RWPE1 (cell line): ENCODE data around the gene ANK2.

ENCODE experiments used
- CTCF ChIA-PET: fragments of 350-600 bp; sonication (Branson Sonifier 250); formaldehyde crosslinking; extraction: SDS; loops from one replicate; lab custom pipeline; 2021; lab: Yijun Ruan, JAX
- POLR2A ChIA-PET: fragments of 400-600 bp; formaldehyde crosslinking; extraction: SDS; loops from one replicate; lab custom pipeline; 2020; ENCODE audit warnings: antibody characterized with exemption; ENCODE audit not compliant: low non-redundant PET; lab: Yijun Ruan, JAX
- DNase-seq: peaks from one replicate; pipeline ENCODE4 v3.0.0; 2012; ENCODE audit warnings: low spot score
- H3K27ac ChIP-seq: fragments of 450-650 bp; 2 replicates; pipeline ENCODE4 v1.5.1; 2017
- TF ChIP-seq, protein P1 (sequence below): fragments of 450-650 bp; conservative IDR thresholded peaks from 2 replicates; pipeline ENCODE4 v1.5.1; 2017; ENCODE audit warnings: low read depth, mild to moderate bottlenecking

The ANK2 gene

DNA sequence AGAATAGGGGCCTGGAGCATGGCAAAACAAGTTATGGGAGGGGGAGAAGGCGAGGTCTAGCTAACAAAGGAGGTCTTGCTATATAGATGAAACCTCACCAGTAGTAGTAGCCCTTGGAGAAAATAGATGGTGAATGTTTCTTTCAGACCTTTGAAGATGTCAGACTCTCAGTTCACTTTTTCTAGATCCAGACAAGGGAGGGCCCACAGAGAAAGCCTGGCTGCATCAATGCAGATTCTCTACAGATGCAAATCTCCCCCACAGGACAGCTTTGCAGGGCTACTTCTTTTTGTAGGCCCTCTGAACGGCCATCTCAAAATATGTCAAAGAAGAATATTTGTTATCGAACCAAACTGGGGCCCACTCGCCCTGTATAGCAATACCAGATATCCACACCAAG, 159.7 kb downstream of the ANK2 start:
- no peak overlapping the region for H3K27ac ChIP-seq
- DNase-seq, result no peak
- CTCF ChIA-PET, result no interaction called here
- TF ChIP-seq, protein P1, sequence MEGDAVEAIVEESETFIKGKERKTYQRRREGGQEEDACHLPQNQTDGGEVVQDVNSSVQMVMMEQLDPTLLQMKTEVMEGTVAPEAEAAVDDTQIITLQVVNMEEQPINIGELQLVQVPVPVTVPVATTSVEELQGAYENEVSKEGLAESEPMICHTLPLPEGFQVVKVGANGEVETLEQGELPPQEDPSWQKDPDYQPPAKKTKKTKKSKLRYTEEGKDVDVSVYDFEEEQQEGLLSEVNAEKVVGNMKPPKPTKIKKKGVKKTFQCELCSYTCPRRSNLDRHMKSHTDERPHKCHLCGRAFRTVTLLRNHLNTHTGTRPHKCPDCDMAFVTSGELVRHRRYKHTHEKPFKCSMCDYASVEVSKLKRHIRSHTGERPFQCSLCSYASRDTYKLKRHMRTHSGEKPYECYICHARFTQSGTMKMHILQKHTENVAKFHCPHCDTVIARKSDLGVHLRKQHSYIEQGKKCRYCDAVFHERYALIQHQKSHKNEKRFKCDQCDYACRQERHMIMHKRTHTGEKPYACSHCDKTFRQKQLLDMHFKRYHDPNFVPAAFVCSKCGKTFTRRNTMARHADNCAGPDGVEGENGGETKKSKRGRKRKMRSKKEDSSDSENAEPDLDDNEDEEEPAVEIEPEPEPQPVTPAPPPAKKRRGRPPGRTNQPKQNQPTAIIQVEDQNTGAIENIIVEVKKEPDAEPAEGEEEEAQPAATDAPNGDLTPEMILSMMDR, result no peak
- POLR2A ChIA-PET, result no interaction called here

DNA sequence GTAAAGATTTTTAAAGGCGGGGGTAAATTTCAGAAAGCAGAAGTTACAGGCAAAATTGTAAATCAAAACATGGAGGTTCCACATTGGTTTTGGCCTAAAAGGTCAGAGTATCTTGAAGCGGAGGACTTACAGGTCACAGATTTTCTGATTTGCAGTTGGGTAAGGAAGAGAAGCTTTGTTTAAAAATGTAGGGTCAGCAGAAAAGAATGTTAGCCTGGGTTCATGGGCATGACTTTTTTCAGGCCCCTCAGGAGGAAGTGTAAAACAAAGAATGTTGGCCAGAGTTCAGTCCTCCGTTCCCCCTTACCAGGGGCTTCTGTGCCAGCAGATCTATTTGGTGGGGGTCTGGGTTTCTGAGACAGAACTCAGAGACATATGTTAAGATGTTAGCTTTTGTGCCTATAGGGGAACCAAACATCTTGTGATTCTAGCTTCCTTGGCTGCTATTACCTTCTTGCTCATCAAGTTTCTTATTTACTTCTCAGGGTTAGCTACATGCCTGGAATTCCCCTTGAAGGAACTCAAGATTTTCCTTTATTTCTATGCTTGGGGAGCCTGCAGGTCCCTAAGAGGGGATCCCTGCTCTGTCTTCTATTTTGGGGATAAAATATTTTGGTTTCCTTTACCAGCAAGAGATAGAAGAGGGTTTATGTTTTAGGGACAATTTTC, 160.3 kb downstream of the ANK2 start:
- POLR2A ChIA-PET, result no interaction called here
- DNase-seq, result no peak
- H3K27ac ChIP-seq, result no peak overlapping the region
- CTCF ChIA-PET, result no interaction called here
- TF ChIP-seq, protein P1, result no peak

DNA sequence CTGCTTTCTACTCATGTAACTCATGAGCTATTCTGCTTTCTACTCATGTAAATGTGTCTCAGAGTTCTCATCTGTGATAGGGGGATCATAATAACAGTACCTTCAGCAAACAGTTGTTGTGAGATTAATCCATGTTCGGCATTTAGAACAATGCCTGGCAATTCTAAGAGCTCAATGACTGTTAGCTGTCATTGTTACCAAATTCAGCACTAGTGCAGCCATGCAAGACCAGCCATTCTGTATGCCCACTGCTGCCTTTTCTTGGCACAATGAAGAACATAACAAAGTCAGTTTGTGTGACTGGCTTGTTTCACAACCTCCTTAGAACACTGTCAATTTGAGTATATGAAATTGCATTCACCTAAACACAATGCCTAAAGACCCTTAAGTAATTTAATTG, 163.2 kb downstream of the ANK2 start:
- H3K27ac ChIP-seq, result no peak overlapping the region
- TF ChIP-seq, protein P1, result no peak
- ChIA-PET POLR2A (no interaction called here), CTCF (no interaction called here)
- DNase-seq, result no peak

DNA sequence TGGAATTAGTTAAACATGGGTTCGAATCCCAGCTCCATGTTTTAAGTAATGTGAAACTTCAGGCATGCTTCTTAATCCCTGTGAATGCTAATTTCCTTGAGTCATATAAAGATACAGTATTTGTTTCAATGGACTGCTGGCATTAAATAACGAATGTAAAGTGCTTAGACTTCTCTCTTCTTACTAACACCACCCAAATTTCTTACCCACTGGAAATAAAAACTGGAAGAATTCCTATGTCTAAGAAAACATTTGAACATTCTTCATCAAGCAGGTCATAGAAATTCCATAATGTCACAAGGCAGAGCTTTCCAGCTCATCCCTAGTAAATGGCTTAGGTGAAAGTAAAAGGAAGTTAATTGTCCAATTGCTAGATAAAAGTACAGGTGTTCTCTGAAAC, 172.5 kb downstream of the ANK2 start:
- ChIA-PET POLR2A (interaction anchor here (0.7 kb wide), 1 partner anchor 1807 kb away, joined by 3 read pairs; no protein-coding TSS in a partner anchor), CTCF (interaction anchor here (0.6 to 0.7 kb wide), 2 partner anchors 17 to 1032 kb away, joined by 8 to 10 read pairs; no protein-coding TSS in a partner anchor)
- TF ChIP-seq, protein P1, result no peak
- no peak overlapping the region for H3K27ac ChIP-seq
- no peak for DNase-seq

DNA sequence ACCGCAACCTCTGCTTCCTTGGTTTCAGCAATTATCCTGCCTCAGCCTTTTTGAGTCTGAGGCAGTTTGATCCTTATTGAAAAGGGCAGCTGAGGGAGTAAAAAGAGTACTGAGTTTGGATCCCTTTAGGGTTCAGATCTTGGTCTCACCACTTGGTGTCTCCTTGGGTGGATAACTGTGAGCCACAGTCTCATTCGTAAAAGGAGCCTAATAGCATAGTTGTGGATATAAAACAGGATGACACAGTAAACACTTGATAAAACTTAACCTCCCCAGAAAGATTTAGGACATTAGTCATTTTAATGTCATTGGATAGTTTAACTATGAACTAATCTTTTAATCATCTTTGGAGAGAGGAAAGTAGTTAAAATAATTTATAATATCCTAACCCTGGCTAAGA, 173.0 kb downstream of the ANK2 start:
- ChIA-PET POLR2A (no interaction called here), CTCF (no interaction called here)
- no peak overlapping the region for H3K27ac ChIP-seq
- DNase-seq, result no peak
- TF ChIP-seq, protein P1, result no peak

DNA sequence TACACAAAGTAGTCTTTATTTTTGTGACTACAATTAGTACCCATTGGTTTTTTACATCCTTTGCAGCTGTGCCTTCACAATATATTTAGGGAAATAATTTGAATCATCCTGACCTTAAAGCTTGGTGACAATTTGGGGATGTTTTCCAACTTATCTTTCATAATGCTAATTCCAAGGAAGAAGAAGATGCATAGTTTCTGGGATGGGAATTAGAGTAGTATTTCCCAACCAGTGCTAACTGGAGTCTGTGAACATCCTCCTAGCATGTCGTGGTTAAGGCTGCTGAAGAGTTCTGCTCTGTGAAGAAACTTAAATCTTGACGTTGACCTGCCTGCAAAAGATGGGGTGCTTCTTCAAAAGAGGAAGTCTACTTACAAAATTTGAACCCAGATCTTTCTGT, 173.5 kb downstream of the ANK2 start:
- no peak overlapping the region for H3K27ac ChIP-seq
- DNase-seq, result no peak
- TF ChIP-seq, protein P1, result no peak
- CTCF ChIA-PET, result no interaction called here
- POLR2A ChIA-PET, result no interaction called here
